Stimulated activated CD4-positive, alpha-beta T cell treated with anti-CD3 and anti-CD28 coated beads, Interleukin-2, amount 100 ng/mL, for 48 hours (primary cell): ENCODE results near the gene SORL1.

ENCODE experiments used
- DNase-seq, 2 donors: peaks; one replicate each; pipeline ENCODE4 v3.0.0-alpha.2; 2020

The SORL1 gene

DNA sequence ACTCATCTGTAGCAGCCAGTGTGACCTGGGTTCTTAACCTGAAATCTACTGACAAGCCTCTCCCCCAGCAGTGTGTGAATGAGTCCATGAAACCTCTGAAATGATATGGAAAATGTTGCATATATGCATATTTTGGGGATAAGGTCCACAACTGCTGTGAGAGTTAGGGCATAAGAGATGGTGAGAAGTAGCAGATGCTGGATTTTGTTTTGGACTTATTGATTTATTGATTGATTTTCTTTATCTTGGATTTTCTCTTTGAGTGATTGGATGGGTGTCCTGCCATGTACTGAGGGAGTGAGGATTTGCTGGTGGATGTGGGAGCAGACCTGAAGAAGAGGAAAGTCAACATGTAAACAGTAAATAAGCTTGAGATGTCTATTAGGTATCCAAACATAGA lies 212.0 kb downstream of the SORL1 start:
- no peak for DNase-seq

- DNase-seq = no peak
Measured at GRCh38 chr11:121665206-121665838, 213.2 kb downstream of the SORL1 start.

DNA sequence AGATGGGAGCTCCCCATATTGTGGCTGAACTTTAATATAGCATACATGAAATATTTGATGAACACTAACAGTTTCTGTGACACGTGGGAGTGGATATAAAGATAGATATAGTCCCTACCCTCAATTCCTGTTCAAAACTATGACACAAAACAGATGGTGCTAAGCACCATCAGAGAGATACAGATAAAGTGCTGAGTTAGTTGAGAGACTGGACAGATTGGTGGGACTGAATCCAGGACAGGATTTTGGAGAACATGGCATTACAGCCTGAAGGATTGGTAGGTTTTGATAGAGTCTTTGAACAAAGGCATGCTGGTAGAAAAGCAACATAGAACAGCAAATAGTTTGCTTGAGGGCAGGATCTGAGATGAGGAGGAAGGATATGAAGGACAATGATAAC lies 215.7 kb downstream of the SORL1 start:
- no peak for DNase-seq

- no peak for DNase-seq
Measured at GRCh38 chr11:121669422-121669821, 217.3 kb downstream of the SORL1 start.

DNA sequence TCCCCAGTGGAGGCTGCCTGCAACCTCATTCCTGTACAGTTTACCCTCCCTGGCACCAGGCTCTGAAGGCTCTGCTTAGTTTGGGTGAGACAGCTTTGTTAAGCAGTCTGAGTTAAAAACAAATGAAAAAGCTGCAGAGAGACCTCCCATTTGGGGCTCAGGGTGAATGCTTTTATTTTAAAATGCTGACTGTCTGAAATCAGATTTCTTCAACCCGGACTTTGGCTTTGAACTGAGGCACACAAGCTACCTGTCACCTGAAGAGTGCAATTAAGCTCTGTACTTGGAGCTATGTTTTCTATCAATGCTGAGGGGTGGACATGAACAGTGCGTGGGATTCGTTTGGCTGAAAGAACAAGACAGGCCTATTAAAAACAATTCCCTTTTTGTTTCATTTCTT lies 218.2 kb downstream of the SORL1 start:
- no peak for DNase-seq

- no peak for DNase-seq
Measured at GRCh38 chr11:121670805-121671282, 218.7 kb downstream of the SORL1 start.

DNA sequence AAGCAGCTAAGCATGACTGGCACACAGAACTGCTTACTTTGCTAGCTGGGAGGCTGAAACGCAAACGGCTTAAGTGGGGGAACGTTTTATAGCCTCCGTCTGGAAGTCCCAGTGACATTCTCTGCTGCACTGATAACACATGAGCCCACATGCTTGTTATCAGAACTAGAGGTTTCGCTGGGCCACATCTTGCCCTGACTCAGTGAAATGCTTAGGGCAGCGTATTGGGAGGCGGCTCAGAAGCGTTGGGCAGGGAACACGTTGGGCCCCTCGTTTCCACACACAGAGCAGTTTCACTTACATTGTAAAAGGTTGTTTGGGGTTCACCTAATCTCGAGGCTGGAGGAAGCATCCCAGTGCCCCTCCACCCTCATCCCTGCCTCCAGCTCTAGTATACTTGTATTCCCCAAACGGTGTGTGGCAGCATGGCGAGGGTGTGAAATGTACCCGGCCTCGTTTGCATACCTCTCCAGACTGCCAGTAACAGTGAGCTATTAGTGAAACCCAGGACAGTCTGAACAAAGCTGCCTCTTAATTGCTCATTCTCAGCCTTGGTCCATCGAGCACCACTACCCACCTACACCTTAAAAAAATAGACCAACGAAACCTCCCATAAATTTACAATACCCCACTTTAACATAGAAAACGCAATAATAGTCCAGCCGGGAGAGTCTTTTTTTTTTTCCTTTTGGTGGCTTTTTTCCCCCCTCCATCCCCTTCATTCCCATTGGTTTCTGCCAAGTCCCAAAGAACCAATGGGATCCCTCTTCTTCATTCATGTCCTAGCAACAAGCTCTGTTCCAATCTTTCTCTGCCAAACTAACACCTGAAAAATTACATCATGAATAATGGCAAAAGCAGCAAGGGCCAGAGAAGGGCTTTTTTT lies 219.4 kb downstream of the SORL1 start:
- no peak for DNase-seq

- no peak for DNase-seq
Measured at GRCh38 chr11:121672630-121673487, 220.7 kb downstream of the SORL1 start.

DNA sequence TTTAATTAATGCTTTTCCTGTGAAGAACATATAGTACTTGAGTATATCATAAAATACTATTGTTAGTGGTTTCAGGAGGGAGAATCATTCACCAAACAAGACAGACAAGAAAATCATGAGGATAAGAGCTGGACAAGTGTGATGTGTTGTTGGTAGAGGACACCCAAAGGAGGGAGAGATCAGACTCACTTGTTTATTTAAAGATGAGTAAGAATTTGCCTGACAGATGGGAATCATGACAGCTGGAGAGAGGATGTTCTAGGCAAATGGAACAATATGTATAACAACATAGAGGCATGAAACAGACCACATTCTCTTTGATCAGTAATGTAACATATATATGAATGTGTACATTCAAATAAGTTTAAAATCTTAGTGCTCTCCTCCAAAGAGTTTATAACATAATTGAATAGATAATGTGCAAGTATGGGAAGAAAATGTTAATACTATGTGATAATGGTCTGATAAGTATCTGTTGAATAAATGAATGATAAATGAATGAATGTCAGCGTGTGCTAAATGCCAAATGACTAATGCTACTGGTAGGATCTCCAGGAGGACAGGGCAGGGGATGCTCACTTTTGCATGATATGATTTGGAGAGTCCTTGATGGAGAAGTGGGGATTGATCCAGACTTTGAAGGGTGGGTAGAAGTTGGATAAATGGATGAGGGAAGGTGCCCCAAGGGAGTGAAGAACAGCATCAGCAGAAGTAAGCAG lies 229.6 kb downstream of the SORL1 start:
- DNase-seq = no peak
